CD4-positive, alpha-beta memory T cell (primary cell): ENCODE results near the gene CLDN34. TPM values are rescaled to one million over a fixed set of nuclear protein-coding genes. Genes with fewer than 3 reads are reported as not detected.

Source experiments
- CTCF ChIA-PET: fragments of 350-600 bp; sonication (Branson Sonifier 250); formaldehyde crosslinking; loops from one replicate; lab custom pipeline; 2021; ENCODE audit warnings: inconsistent platforms; ENCODE audit not compliant: partially characterized antibody; lab: Charles Lee
- POLR2A ChIA-PET: fragments of 350-600 bp; sonication (Branson Sonifier 250); formaldehyde crosslinking; loops from one replicate; lab custom pipeline; 2021; ENCODE audit not compliant: partially characterized antibody; lab: Charles Lee
- DNase-seq, 5 donors: peaks; one replicate each; pipeline versions ENCODE4 v3.0.0 to v3.0.0-alpha.2; 2020 to 2022; ENCODE audit warnings: mixed read lengths in 1 of 5
- H3K27ac ChIP-seq: one replicate; pipeline ENCODE4 v1.7.0; 2013; ENCODE audit warnings: low read depth, low read length
- H3K27me3 ChIP-seq: 2 replicates; pipeline ENCODE4 v1.7.0; 2013; ENCODE audit warnings: mild to moderate bottlenecking, low read length, moderate library complexity; ENCODE audit not compliant: insufficient read depth
- H3K36me3 ChIP-seq: 2 replicates; pipeline ENCODE4 v1.7.0; 2013; ENCODE audit warnings: mild to moderate bottlenecking, low read length, moderate library complexity; ENCODE audit not compliant: insufficient read depth
- H3K4me1 ChIP-seq: 2 replicates; pipeline ENCODE4 v1.7.0; 2013; ENCODE audit warnings: mild to moderate bottlenecking, low read length, moderate library complexity; ENCODE audit not compliant: insufficient read depth
- H3K4me3 ChIP-seq, 2 donors: one replicate each; pipeline ENCODE4 v1.7.0; 2013; ENCODE audit warnings: low read length in 2 of 2, mild to moderate bottlenecking in 1 of 2
- H3K9me3 ChIP-seq, 2 donors: one replicate each; pipeline ENCODE4 v1.7.0; 2013; ENCODE audit warnings: low read length in 2 of 2, control low read depth in 1 of 2; ENCODE audit not compliant: control insufficient read depth in 1 of 2
- H3K27ac Mint-ChIP-seq, 7 donors: one replicate each; pipeline ENCODE4 v1.8.0; 2020 to 2021; ENCODE audit warnings: mixed read lengths in 7 of 7, mild to moderate bottlenecking in 6 of 7, inconsistent platforms in 3 of 7, moderate library complexity in 3 of 7
- H3K27me3 Mint-ChIP-seq, 2 donors: one replicate each; pipeline ENCODE4 v1.8.0; 2020 to 2021; ENCODE audit warnings: mixed read lengths in 2 of 2
- H3K36me3 Mint-ChIP-seq, 2 donors: one replicate each; pipeline ENCODE4 v1.8.0; 2020 to 2021; ENCODE audit warnings: mixed read lengths in 2 of 2, inconsistent platforms in 1 of 2, mild to moderate bottlenecking in 1 of 2
- H3K4me1 Mint-ChIP-seq, 4 donors: one replicate each; pipeline ENCODE4 v1.8.0; 2020 to 2021; ENCODE audit warnings: mixed read lengths in 4 of 4, mild to moderate bottlenecking in 1 of 4
- H3K4me3 Mint-ChIP-seq, 8 donors: one replicate each; pipeline ENCODE4 v1.8.0; 2020 to 2021; ENCODE audit warnings: mixed read lengths in 8 of 8, mild to moderate bottlenecking in 7 of 8, moderate library complexity in 6 of 8, inconsistent platforms in 3 of 8
- H3K9me3 Mint-ChIP-seq, 8 donors: one replicate each; pipeline ENCODE4 v1.8.0; 2020 to 2021; ENCODE audit warnings: mixed read lengths in 8 of 8, mild to moderate bottlenecking in 5 of 8, inconsistent platforms in 3 of 8, moderate library complexity in 1 of 8
- intact Hi-C: fragments of 100-400 bp; cut with micrococcal nuclease; formaldehyde crosslinking; loops from one replicate; pipeline ENCODE4 v1.15.1; 2023
- polyA plus RNA-seq, 2 donors: library from polyadenylated mRNA; unstranded; fragments of 300-500 nt; fragmentation: Illumina TruSeq; gene quantifications; one replicate each; pipeline ENCODE4 v1.2.3, GENCODE V29; 2021
- total RNA-seq, 2 experiments: library from RNA; stranded (reverse); gene quantifications; one replicate each; pipeline ENCODE4 v1.2.3, GENCODE V29; 2021

The CLDN34 gene
- total RNA-seq (not detected), polyA plus RNA-seq (not detected)

DNA sequence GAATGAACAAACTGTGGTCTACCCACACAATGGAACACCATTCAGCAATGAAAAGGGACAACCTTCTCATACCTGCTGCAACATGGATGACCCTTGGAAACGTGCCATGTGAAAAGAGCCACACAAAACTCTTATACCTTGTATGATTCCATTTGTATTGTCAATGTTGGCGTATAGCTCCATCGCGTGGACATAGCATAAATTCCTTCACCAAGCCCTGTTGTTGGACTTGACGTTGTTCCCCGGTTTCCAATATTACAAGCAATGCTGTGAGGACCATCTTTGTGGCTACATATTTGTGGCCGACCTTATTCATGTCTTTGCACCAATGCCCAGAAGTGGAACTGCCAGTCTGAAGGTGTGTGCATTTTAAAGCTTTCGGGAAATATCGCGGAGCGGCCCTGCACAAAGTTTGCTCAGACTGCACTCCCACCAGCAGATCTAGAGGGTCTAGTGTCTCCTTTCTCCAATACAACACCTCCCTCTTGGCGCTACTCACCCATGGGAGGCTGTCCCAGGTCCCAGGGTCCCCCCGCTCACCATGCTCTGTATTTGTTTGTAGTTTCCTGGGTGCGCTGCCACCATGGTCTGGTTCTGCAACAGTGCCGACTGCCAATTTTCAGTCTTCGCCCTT, at the start of gene CLDN34:
TSS of gene CLDN34 (plus strand) at position 584 of the 634 bp plus-strand sequence. CDS start at position 584, 0 bp downstream.
- Mint-ChIP-seq H3K4me1 (no peaks in the 10 kb centered on the region), H3K36me3 (no peaks in the 10 kb centered on the region), H3K4me3 (no peak within 1 kb of the TSS), H3K27me3 (peaks cover 2 to 3% of the 10 kb centered on the region in 2 donors), H3K27ac (peak within 1 kb of the TSS in 1 of 7 donors; percentile 53), H3K9me3 (no peaks in the 10 kb centered on the region)
- POLR2A ChIA-PET = no interaction called here
- no peaks in the 10 kb centered on the region for H3K9me3 ChIP-seq
- DNase-seq = no peak
- no peaks in the 10 kb centered on the region for H3K27me3 ChIP-seq
- no peak within 1 kb of the TSS for H3K4me3 ChIP-seq
- H3K36me3 ChIP-seq = no peaks in the 10 kb centered on the region
- H3K4me1 ChIP-seq = no peaks in the 10 kb centered on the region
- CTCF ChIA-PET = no interaction called here
- intact Hi-C loops = no loop called here
- H3K27ac ChIP-seq = no peak within 1 kb of the TSS

GRCh38 chrX:9917861-9918260, 49.3 kb upstream of the CLDN34 start:
- H3K4me3 ChIP-seq = no peak overlapping the region
- no peaks in the 10 kb centered on the region for H3K36me3 Mint-ChIP-seq
- no peak overlapping the region for H3K27ac Mint-ChIP-seq
- no peaks in the 10 kb centered on the region for H3K27me3 ChIP-seq
- peaks cover 0 to 2% (median 0%) of the 10 kb centered on the region in 8 donors for H3K9me3 Mint-ChIP-seq
- peaks cover 4 to 8% of the 10 kb centered on the region in 2 donors for H3K27me3 Mint-ChIP-seq
- POLR2A ChIA-PET = no interaction called here
- no peaks in the 10 kb centered on the region for H3K4me1 ChIP-seq
- no peaks in the 10 kb centered on the region for H3K36me3 ChIP-seq
- H3K9me3 ChIP-seq = no peaks in the 10 kb centered on the region
- intact Hi-C loops = no loop called here
- DNase-seq = no peak
- no peak overlapping the region for H3K27ac ChIP-seq
- H3K4me3 Mint-ChIP-seq = no peak overlapping the region
- H3K4me1 Mint-ChIP-seq = no peaks in the 10 kb centered on the region
- CTCF ChIA-PET = no interaction called here

- Mint-ChIP-seq H3K36me3 (no peaks in the 10 kb centered on the region), H3K4me1 (no peaks in the 10 kb centered on the region), H3K4me3 (no peak overlapping the region), H3K27me3 (peaks cover 4 to 8% of the 10 kb centered on the region in 2 donors), H3K9me3 (no peaks in the 10 kb centered on the region), H3K27ac (no peak overlapping the region)
- H3K9me3 ChIP-seq = no peaks in the 10 kb centered on the region
- DNase-seq = no peak
- no peaks in the 10 kb centered on the region for H3K36me3 ChIP-seq
- POLR2A ChIA-PET = no interaction called here
- intact Hi-C loops = no loop called here
- CTCF ChIA-PET = no interaction called here
- no peak overlapping the region for H3K4me3 ChIP-seq
- H3K27me3 ChIP-seq = no peaks in the 10 kb centered on the region
- H3K27ac ChIP-seq = no peak overlapping the region
- no peaks in the 10 kb centered on the region for H3K4me1 ChIP-seq
Measured at GRCh38 chrX:9919632-9920172, 47.5 kb upstream of the CLDN34 start.

DNA sequence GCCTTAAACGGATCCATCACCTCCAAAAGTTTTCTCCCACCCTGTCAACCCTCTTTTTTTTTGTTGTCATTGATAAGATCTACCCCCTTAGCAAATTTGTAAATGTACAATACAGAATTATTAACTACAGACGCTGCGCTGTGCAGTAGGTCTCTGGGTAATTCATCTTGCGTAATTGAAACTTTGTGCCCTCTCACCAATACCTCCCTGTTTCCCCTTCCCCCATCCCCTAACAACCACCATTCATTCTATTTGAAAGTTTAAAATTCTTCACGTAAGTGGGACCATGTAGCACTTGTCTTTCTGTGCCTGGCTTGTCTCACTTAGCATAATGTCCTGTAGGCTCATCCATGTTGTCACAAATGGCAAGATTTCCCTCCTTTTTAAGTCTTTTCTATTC, 45.8 kb upstream of the CLDN34 start:
- H3K4me1 Mint-ChIP-seq = no peaks in the 10 kb centered on the region
- no peaks in the 10 kb centered on the region for H3K9me3 ChIP-seq
- H3K36me3 ChIP-seq = no peaks in the 10 kb centered on the region
- CTCF ChIA-PET = no interaction called here
- no peaks in the 10 kb centered on the region for H3K27me3 ChIP-seq
- intact Hi-C loops = no loop called here
- DNase-seq = no peak
- H3K27ac Mint-ChIP-seq = no peak overlapping the region
- POLR2A ChIA-PET = no interaction called here
- H3K9me3 Mint-ChIP-seq = no peaks in the 10 kb centered on the region
- H3K36me3 Mint-ChIP-seq = no peaks in the 10 kb centered on the region
- H3K4me1 ChIP-seq = no peaks in the 10 kb centered on the region
- H3K4me3 ChIP-seq = no peak overlapping the region
- peaks cover 3 to 7% of the 10 kb centered on the region in 2 donors for H3K27me3 Mint-ChIP-seq
- H3K27ac ChIP-seq = no peak overlapping the region
- no peak overlapping the region for H3K4me3 Mint-ChIP-seq

DNA sequence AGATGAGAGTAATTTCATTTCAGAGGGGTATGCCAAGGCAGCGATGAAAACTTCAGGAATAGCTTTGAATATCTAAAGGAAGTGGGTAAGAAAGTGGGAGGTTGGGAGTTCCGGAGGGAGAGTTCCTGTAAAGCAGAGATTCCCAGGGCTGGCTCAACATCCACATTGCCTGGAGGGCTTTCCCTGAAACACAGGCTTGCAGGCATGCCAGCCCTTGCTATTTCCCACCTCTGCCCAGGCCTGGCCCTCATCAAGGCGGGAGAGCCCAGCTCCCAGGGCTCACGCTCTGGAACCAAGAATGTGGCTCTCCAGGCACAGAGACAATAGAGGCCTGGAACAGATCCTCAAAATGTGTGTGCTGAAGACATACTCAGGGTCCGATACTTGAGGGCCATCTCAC, 43.8 kb upstream of the CLDN34 start:
- Mint-ChIP-seq H3K4me3 (no peak overlapping the region), H3K9me3 (no peaks in the 10 kb centered on the region), H3K27ac (no peak overlapping the region), H3K36me3 (no peaks in the 10 kb centered on the region), H3K4me1 (no peaks in the 10 kb centered on the region), H3K27me3 (peaks cover 3% of the 10 kb centered on the region in 2 donors)
- Histone ChIP-seq H3K27ac (no peak overlapping the region), H3K36me3 (no peaks in the 10 kb centered on the region), H3K4me1 (no peaks in the 10 kb centered on the region), H3K9me3 (no peaks in the 10 kb centered on the region), H3K27me3 (no peaks in the 10 kb centered on the region), H3K4me3 (no peak overlapping the region)
- no peak for DNase-seq
- intact Hi-C loops = no loop called here
- CTCF ChIA-PET = no interaction called here
- POLR2A ChIA-PET = no interaction called here

GRCh38 chrX:9926002-9926401, 41.2 kb upstream of the CLDN34 start:
- no peaks in the 10 kb centered on the region for H3K36me3 Mint-ChIP-seq

DNA sequence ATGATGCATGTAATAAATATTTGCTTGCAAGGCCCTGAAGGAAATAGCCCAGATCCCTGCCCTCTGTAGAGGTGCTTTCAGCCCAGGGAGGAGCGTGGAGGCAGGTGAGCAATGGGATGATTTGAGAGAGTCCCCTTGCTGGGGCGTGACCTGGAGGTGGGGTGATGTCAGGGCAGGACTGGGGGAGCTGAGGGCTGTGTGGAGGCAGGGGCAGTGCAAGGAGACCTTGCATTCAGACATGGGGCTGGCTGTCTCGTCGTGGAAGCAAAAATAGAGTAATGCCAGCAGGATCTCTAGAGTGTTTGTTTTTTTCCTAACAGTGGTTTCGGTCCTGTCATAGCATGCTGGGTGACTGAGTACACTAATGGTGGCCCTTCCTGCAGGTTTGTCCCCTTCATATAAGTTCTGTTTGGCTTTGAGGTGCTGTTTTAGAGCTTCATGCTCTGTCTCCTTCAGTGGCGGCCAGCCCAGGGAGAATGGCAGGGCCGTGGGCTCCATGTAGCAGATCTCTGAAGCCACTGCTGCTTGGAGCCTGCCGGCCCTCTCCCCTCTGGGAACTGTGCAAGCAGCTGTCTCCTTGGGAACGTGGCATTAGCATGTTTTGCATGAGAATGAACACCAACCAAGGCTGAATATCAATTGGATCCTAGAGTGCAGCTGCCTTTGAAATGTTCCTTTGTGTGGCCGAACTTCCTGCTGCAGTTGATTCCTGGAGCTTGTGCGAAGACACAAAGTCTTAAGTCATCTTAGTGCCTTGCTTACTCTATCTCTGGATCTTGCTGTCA, 39.3 kb upstream of the CLDN34 start:
- Mint-ChIP-seq H3K27ac (no peak overlapping the region), H3K9me3 (no peaks in the 10 kb centered on the region), H3K36me3 (no peaks in the 10 kb centered on the region), H3K4me3 (no peak overlapping the region), H3K4me1 (no peaks in the 10 kb centered on the region), H3K27me3 (no peaks in the 10 kb centered on the region)
- Histone ChIP-seq H3K36me3 (no peaks in the 10 kb centered on the region), H3K27ac (no peak overlapping the region), H3K9me3 (no peaks in the 10 kb centered on the region), H3K27me3 (no peaks in the 10 kb centered on the region), H3K4me3 (no peak overlapping the region), H3K4me1 (no peaks in the 10 kb centered on the region)
- ChIA-PET POLR2A (no interaction called here), CTCF (no interaction called here)
- no peak for DNase-seq
- intact Hi-C loops = no loop called here

More at GRCh38 chrX:9926002-9926401, 41.2 kb upstream of the CLDN34 start:
- CTCF ChIA-PET = no interaction called here
- Mint-ChIP-seq H3K9me3 (no peaks in the 10 kb centered on the region), H3K27ac (no peak overlapping the region), H3K27me3 (peaks cover 0 to 2% of the 10 kb centered on the region in 2 donors), H3K4me1 (no peaks in the 10 kb centered on the region), H3K4me3 (no peak overlapping the region)
- POLR2A ChIA-PET = no interaction called here
- intact Hi-C loops = no loop called here
- H3K4me3 ChIP-seq = no peak overlapping the region
- H3K27ac ChIP-seq = no peak overlapping the region
- H3K4me1 ChIP-seq = no peaks in the 10 kb centered on the region
- no peaks in the 10 kb centered on the region for H3K36me3 ChIP-seq
- H3K9me3 ChIP-seq = no peaks in the 10 kb centered on the region
- no peaks in the 10 kb centered on the region for H3K27me3 ChIP-seq
- no peak for DNase-seq
